GM12872 (cell line): ENCODE results near the gene TMEM50B.
A peak's percentile ranks its signal among the peaks of the same experiment; 100 is the strongest.

Experiments
- CTCF ChIP-seq: IDR thresholded peaks from 3 replicates; pipeline ENCODE4 v1.5.1; 2011; ENCODE audit warnings: low read depth, mild to moderate bottlenecking, low read length, moderate library complexity; ENCODE audit not compliant: insufficient read depth

Gene TMEM50B

DNA sequence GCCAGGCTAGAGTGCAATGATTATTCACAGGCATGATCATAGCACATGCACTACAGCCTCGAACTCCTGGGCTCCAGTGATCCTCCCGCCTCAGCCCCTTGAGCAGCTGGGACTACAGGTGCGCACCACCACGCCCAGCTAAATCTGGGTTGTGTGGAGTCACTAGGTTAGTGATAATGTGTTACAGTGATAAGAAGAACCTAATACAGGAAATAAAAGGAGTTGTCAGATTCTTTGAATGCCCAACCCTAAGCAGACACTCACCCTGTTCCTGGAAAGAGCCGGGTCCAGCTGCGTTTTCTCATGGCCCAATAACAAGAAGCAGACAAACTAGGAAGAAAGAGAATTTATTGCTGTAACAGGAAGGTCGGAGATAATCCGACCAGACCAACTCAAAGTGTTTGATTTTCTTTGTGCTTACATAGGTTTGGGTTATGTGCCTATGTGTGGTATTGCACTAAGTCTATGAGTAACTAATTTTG, 67.8 kb downstream of the TMEM50B start:
- TF ChIP-seq CTCF: no peak

DNA sequence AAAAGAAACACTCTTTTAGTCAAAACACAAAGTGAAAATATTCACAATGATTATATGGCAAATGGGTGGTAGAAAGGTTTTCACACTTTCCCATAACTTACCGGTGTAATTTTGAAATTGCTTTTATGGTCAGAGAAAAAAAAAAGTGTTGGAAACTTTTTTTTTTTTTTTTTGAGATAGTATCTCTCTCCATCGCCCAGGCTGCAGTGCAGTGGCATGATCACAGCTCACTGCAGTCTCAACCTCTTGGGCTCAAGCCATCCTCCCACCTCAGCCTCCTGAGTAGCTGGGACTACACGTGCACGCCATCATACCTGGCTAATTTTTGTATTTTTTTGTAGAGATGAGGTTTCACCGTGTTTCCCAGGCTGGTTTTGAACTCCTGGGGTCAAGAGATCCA, 73.3 kb downstream of the TMEM50B start:
- TF ChIP-seq CTCF: no peak

- 0 out of 3 replicates have a peak, but pooled peaks have one; percentile 1 for TF ChIP-seq CTCF
Measured at GRCh38 chr21:33403786-33404585, 75.8 kb downstream of the TMEM50B start.

DNA sequence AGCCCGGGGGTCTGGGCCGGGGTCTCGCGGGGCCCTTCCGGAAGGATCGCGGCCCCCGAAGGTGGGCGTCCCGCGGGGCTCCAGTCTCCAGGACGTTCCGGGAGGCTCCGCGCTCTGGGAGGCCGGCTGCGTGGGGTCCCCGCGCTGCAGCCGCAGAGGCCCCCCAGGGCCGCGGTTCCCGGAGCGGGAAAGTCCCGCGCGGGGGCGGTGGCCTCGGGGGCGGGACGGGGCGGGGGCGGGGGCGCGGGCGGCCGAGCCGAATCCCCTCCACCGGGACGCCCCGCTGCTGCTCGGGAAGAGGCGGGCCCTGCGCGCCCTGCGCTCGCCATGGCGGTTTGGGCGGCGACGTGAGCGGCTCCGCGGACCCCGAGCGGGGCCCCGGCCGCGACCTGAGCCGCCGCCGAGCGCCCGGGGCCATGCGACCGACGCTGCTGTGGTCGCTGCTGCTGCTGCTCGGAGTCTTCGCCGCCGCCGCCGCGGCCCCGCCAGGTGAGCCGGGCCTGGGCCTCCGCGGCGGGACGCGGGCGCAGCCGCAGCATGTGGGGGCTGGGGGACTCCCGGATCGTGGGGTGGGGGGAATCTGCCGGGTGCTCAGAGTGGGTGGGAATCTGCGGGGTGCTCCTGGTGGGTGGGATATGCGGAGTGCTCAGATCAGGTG, 76.5 kb downstream of the TMEM50B start, which contains the start of gene IFNGR2:
IFNGR2 (plus strand) TSS at position 286 of the 658 bp plus-strand sequence; CDS start at position 417, 131 bp downstream.
- TF ChIP-seq CTCF: no peak

DNA sequence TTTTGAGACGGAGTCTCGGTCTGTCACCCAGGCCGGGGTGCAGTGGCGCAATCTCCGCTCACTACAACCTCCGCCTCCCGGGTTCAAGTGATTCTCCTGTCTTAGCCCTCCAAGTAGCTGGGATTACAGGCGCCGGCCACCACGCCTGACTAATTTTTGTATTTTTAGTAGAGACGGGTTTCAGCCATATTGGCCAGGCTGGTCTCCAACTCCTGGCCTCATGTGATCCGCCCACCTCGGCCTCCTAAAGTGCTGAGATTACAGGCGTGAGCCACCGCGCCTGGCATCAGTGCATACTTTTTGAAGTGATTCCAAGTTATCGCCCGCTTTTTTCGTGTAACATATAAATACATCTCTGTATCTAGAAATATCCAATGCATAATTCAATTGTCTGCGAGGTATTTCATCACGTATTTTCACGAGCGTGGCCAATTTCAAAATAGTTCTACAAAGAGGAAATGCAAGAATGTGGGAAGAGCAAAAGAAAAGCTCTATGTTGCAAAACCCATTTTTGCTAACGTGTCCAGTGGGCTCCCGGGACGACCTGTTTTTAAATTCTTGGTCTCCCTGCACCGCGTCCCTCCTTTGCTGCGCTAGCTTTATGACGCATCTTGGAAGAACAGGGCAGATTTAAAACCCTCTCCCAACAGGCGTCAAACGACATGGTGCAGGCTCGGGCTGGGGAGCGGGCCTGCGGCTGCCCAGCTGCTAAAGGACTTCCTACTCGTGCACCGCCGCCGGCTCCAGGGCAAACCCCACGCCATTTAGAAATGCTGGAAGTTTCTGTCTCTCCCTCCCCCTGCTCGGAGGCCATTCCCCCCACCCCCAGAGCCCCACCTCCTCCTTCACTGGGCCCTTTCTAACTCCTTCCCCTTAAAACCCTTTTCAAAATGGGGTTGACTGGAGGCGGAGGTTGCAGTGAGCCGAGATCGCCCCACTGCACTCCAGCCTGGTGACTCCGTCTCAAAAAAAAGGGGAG, 77.5 kb downstream of the TMEM50B start:
- no peak for TF ChIP-seq CTCF

- no peak for TF ChIP-seq CTCF
Measured at GRCh38 chr21:33401630-33401992, 78.2 kb downstream of the TMEM50B start.
